Adrenal gland (tissue), 5 donors: ENCODE measurements around the gene LZTS2.

Experiments used
- CTCF ChIP-seq, 6 experiments: fragments of 450-650 bp in 4 of 6; fragments of 200-600 bp in 2 of 6; sonication (generic) in 1 of 6; IDR thresholded peaks; 1 replicate in 5 of 6; 2 replicates in 1 of 6; pipeline versions ENCODE4 v1.5.1 to v1.8.0; 2016 to 2021; ENCODE audit warnings: antibody characterized with exemption in 6 of 6, mild to moderate bottlenecking in 2 of 6, moderate library complexity in 1 of 6
- POLR2A ChIP-seq, 2 donors: fragments of 450-650 bp; IDR thresholded peaks; one replicate each; pipeline ENCODE4 v1.6.1; 2017; ENCODE audit warnings: antibody characterized with exemption in 2 of 2, mild to moderate bottlenecking in 2 of 2, moderate library complexity in 1 of 2
- donor health status: DM: no; HTN: no; CAD: no.

GRCh38 chr10:100998991-100999741 is 442 bp upstream of the LZTS2 start:
- TF ChIP-seq CTCF (IDR thresholded peaks at IDR 0.05) (peak; percentile 82 to 99 (median 94)), POLR2A (IDR thresholded peaks at IDR 0.05) (peak; percentile 81 to 87)
